Measurements from ENCODE around the gene CNNM3.
"Not testable (repeated sequence)": the region's sequence is repeated elsewhere in the genome, so short reads cannot be mapped to it uniquely, and the experiment has no call there.

Gene CNNM3

DNA sequence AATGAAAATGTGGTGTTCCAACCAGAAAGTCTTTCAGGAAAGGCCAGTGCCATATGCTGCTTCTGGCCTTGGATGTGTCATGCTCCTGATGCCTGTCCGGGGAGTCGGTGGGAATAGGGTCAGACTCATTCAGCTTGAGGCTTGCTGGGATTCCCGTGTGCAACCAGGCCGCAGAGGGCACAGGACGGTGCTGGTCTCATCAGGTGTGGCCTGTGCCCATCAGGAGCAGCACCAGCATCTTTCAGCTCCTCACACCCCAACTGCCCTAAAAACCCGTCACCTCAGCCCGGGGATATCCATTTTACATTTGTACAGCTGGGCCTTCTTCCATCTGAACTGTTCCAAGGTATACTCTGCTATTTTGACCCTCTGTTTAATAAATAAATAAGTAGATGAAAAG lies 13.3 kb upstream of the CNNM3 start:
- no peak for DNase-seq (ENCODE audit: low spot score)
- in situ Hi-C loops (cut with MboI; ENCODE audit: low sequenced_read_pairs, unreplicated experiment), result no loop called here
- TF ChIP-seq, protein P1, sequence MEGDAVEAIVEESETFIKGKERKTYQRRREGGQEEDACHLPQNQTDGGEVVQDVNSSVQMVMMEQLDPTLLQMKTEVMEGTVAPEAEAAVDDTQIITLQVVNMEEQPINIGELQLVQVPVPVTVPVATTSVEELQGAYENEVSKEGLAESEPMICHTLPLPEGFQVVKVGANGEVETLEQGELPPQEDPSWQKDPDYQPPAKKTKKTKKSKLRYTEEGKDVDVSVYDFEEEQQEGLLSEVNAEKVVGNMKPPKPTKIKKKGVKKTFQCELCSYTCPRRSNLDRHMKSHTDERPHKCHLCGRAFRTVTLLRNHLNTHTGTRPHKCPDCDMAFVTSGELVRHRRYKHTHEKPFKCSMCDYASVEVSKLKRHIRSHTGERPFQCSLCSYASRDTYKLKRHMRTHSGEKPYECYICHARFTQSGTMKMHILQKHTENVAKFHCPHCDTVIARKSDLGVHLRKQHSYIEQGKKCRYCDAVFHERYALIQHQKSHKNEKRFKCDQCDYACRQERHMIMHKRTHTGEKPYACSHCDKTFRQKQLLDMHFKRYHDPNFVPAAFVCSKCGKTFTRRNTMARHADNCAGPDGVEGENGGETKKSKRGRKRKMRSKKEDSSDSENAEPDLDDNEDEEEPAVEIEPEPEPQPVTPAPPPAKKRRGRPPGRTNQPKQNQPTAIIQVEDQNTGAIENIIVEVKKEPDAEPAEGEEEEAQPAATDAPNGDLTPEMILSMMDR (IDR thresholded peaks at IDR 0.05; ENCODE audit: borderline replicate concordance, control extremely low read depth, extremely low read depth, insufficient read depth, missing control alignments), result no peak

DNA sequence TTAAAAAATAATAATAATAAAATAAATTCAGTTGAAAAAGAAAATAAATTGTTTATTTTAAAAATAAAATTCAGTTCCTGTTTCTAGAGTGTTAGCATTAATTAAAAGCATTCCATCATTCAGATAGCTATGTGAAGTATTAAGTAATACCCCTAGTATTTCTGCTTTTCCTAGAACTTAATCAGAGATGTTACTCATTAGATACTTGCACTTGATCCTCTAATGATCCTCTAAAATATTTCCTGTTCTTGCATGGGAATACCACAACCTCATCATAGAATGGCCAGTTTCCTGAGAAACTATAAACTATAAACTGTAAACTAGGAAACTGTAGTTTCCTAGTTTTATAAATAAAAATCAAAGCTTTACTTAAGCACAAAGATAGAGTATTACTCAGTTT lies 11.1 kb upstream of the CNNM3 start:
- TF ChIP-seq, protein P1 (IDR thresholded peaks at IDR 0.05; ENCODE audit: borderline replicate concordance, control extremely low read depth, extremely low read depth, insufficient read depth, missing control alignments), result no peak
- in situ Hi-C loops (cut with MboI; ENCODE audit: low sequenced_read_pairs, unreplicated experiment), result no loop called here
- DNase-seq (ENCODE audit: low spot score), result no peak

DNA sequence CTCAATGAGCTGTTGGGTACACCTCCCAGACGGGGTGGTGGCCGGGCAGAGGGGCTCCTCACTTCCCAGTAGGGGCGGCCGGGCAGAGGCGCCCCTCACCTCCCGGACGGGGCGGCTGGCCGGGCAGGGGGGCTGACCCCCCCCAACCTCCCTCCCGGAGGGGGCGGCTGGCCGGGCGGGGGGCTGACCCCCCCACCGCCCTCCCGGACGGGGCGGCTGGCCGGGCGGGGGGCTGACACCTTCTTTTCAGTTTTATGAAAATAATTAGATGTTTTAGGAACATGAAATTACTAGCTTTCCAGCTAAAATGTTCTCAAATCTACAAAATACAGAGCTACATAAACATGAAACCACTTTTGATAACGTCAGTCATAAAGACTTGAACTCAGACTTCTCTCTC lies 10.1 kb upstream of the CNNM3 start:
- in situ Hi-C loops (cut with MboI; ENCODE audit: low sequenced_read_pairs, unreplicated experiment); DNase-seq (ENCODE audit: low spot score): not testable (repeated sequence)

DNA sequence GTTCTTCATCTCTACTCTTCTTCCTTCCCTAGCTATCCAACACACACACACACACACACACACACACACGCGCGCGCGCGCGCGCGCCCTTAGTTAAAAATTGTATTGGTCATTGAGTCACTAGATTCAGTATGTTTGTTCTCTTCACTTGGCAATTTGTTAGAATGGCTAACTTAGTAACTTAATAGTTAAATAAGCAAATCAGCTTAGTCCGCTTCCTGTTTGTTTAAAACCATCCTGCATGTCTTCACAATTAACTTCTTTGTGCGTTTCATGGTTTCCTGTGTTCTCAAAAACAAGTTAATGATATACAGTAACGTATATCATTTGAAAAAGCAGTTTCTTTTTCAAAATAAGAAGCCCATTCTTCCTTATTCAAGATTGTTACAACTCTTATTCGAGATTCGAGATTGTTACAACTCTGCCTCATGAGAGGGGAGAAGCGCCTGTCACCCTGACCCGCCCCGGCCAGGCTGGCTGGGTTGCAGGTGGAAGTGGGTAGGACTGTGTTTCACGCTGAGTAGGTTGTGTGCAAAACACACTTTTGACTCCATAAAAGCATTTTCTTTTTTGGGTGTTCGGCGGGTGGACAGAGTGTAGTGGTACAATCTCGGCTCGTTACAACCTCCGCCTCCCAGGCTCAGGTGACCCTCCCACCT lies 9.5 kb upstream of the CNNM3 start:
- TF ChIP-seq, protein P1 (IDR thresholded peaks at IDR 0.05; ENCODE audit: borderline replicate concordance, control extremely low read depth, extremely low read depth, insufficient read depth, missing control alignments), result no peak
- DNase-seq (ENCODE audit: low spot score), result no peak
- in situ Hi-C loops (cut with MboI; ENCODE audit: low sequenced_read_pairs, unreplicated experiment), result no loop called here

DNA sequence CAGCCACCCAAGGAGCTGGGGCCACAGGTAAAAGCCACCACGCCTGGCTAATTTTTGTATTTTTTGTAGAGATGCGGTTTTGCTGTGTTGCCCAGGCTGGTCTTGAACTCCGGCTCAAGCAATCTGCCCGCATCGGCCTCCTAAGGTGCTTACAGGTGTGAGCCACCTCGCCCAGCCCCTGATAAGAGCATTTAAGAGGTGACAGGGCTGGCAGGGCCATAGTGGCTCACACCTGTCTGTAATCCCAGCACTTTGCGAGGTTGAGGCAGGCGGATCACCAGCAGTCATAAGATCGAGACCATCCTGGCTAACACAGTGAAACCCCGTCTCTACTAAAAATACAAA lies 9.0 kb upstream of the CNNM3 start:
- no peak for DNase-seq (ENCODE audit: low spot score)
- in situ Hi-C loops (cut with MboI; ENCODE audit: low sequenced_read_pairs, unreplicated experiment), result no loop called here
- TF ChIP-seq, protein P1 (IDR thresholded peaks at IDR 0.05; ENCODE audit: borderline replicate concordance, control extremely low read depth, extremely low read depth, insufficient read depth, missing control alignments), result no peak

DNA sequence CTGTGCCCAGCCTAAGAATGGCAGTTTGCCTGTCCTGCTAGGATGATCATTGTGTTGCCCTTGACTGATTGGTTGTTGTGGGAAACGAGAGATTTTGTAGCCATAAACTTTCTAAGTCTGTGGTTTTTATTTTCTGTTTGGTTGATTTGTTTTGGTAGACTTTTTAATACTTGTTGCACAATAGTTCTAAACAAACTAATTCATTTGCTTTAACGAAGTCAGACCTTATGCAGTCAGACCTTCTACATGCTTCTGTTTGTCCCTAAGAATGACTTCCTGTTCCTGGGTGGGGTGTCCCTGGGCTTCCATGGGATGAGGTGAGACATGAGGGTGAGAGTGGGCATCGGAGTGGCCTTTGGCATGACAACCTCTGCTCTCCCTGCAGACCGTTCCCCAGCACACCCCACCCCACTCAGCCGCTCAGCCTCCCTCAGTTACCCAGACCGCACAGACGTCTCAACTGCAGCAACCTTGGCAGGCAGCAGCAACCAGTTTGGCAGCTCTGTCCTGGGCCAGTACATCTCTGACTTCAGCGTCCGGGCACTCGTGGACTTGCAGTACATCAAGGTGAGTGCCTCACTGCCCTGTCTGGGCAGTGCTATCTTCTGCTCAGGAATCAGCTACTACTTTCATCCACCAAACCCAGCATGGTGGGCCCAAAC lies 7.8 kb upstream of the CNNM3 start:
- TF ChIP-seq, protein P1 (IDR thresholded peaks at IDR 0.05; ENCODE audit: borderline replicate concordance, control extremely low read depth, extremely low read depth, insufficient read depth, missing control alignments), result no peak
- no peak for DNase-seq (ENCODE audit: low spot score)
- in situ Hi-C loops (cut with MboI; ENCODE audit: low sequenced_read_pairs, unreplicated experiment), result no loop called here

GRCh38 chr2:96809216-96809882 lies 6.7 kb upstream of the CNNM3 start:
- TF ChIP-seq, protein P1 (IDR thresholded peaks at IDR 0.05; ENCODE audit: borderline replicate concordance, control extremely low read depth, extremely low read depth, insufficient read depth, missing control alignments), result no peak
- DNase-seq (ENCODE audit: low spot score), result no peak
- in situ Hi-C loops (cut with MboI; ENCODE audit: low sequenced_read_pairs, unreplicated experiment), result no loop called here
